Naive thymus-derived CD4-positive, alpha-beta T cell (primary cell): Measurements from ENCODE around the gene SIK3. TPM values are rescaled to one million over a fixed set of nuclear protein-coding genes. Genes with fewer than 3 reads are reported as not detected.
A peak's percentile ranks its signal among the peaks of the same experiment; 100 is the strongest.

Experiments
- ATAC-seq: fragments of 150-1000 bp; cut with Tn5 transposase; 2 replicates; pipeline ENCODE4 v1.10.0; 2021; ENCODE audit warnings: mild to moderate bottlenecking, moderate library complexity
- CTCF ChIA-PET: fragments of 350-600 bp; sonication (Branson Sonifier 250); formaldehyde crosslinking; loops from one replicate; lab custom pipeline; 2021; ENCODE audit warnings: antibody characterized with exemption; lab: Charles Lee
- POLR2A ChIA-PET: fragments of 350-600 bp; sonication (Branson Sonifier 250); formaldehyde crosslinking; loops from one replicate; lab custom pipeline; 2021; ENCODE audit warnings: antibody characterized with exemption, inconsistent platforms; lab: Charles Lee
- DNase-seq, 9 donors: peaks; one replicate each; pipeline versions ENCODE4 v3.0.0 to v3.0.0-alpha.2; 2020 to 2022; ENCODE audit warnings: mixed read lengths in 1 of 9
- H3K27ac ChIP-seq: one replicate; pipeline ENCODE4 v1.7.0; 2013; ENCODE audit warnings: mild to moderate bottlenecking, low read depth, low read length, moderate library complexity
- H3K27me3 ChIP-seq, 2 donors: one replicate each; pipeline ENCODE4 v1.7.0; 2013; ENCODE audit warnings: low read length in 2 of 2, mild to moderate bottlenecking in 2 of 2, moderate library complexity in 2 of 2; ENCODE audit not compliant: control insufficient read depth in 2 of 2, insufficient read depth in 2 of 2
- H3K36me3 ChIP-seq, 3 experiments: 1 replicate in 2 of 3; 2 replicates in 1 of 3; pipeline ENCODE4 v1.7.0; 2013; ENCODE audit warnings: low read length in 3 of 3, mild to moderate bottlenecking in 3 of 3, moderate library complexity in 1 of 3; ENCODE audit not compliant: insufficient read depth in 3 of 3, control insufficient read depth in 2 of 3
- H3K4me1 ChIP-seq, 2 donors: one replicate each; pipeline ENCODE4 v1.7.0; 2013; ENCODE audit warnings: low read length in 2 of 2, mild to moderate bottlenecking in 2 of 2, moderate library complexity in 1 of 2; ENCODE audit not compliant: control insufficient read depth in 2 of 2, insufficient read depth in 2 of 2
- H3K4me3 ChIP-seq: 2 replicates; pipeline ENCODE4 v1.7.0; 2013; ENCODE audit warnings: mild to moderate bottlenecking, low read length
- H3K9me3 ChIP-seq, 3 experiments: 1 replicate in 2 of 3; 2 replicates in 1 of 3; pipeline ENCODE4 v1.7.0; 2013; ENCODE audit warnings: low read length in 3 of 3; ENCODE audit not compliant: control insufficient read depth in 2 of 3
- H3K27ac Mint-ChIP-seq, 9 donors: one replicate each; pipeline ENCODE4 v1.8.0; 2020 to 2022; ENCODE audit warnings: mixed read lengths in 9 of 9, mild to moderate bottlenecking in 8 of 9, moderate library complexity in 5 of 9, inconsistent platforms in 2 of 9
- H3K27me3 Mint-ChIP-seq, 5 donors: one replicate each; pipeline ENCODE4 v1.8.0; 2021 to 2022; ENCODE audit warnings: mixed read lengths in 5 of 5, mild to moderate bottlenecking in 1 of 5
- H3K36me3 Mint-ChIP-seq, 5 donors: one replicate each; pipeline ENCODE4 v1.8.0; 2020 to 2022; ENCODE audit warnings: mixed read lengths in 5 of 5, mild to moderate bottlenecking in 3 of 5, inconsistent platforms in 1 of 5
- H3K4me1 Mint-ChIP-seq, 7 donors: one replicate each; pipeline ENCODE4 v1.8.0; 2020 to 2022; ENCODE audit warnings: mixed read lengths in 7 of 7, mild to moderate bottlenecking in 3 of 7, inconsistent platforms in 1 of 7
- H3K4me3 Mint-ChIP-seq, 10 donors: one replicate each; pipeline ENCODE4 v1.8.0; 2020 to 2022; ENCODE audit warnings: mild to moderate bottlenecking in 10 of 10, mixed read lengths in 10 of 10, moderate library complexity in 6 of 10, inconsistent platforms in 2 of 10
- H3K9me3 Mint-ChIP-seq, 11 donors: one replicate each; pipeline ENCODE4 v1.8.0; 2020 to 2022; ENCODE audit warnings: mixed read lengths in 11 of 11, mild to moderate bottlenecking in 4 of 11, inconsistent platforms in 1 of 11, moderate library complexity in 1 of 11
- intact Hi-C, 2 donors: fragments of 100-400 bp; cut with micrococcal nuclease; formaldehyde crosslinking; loops; one replicate each; pipeline ENCODE4 v1.15.1; 2023
- polyA plus RNA-seq, 2 donors: library from polyadenylated mRNA; unstranded; fragments of 300-500 nt; fragmentation: Illumina TruSeq; gene quantifications; one replicate each; pipeline ENCODE4 v1.2.3, GENCODE V29; 2021
- total RNA-seq, 6 experiments: library from RNA in 5 of 6; stranded (reverse) in 5 of 6; gene quantifications; 1 replicate in 5 of 6; 2 replicates in 1 of 6; pipeline ENCODE4 v1.2.3 and lab custom pipeline; 2021 to 2026

The SIK3 gene
- total and polyA plus RNA-seq, 7 experiments from 2014 or later, result 13.3 to 85.2 (median 64.4) TPM

- intact Hi-C loops, result loop anchor here in 1 of 2 donors (2.0 kb wide), 1 partner anchor 14 kb away; no protein-coding TSS in a partner anchor
- Histone ChIP-seq H3K9me3 (no peaks in the 10 kb centered on the region), H3K4me1 (peaks cover 0 to 9% of the 10 kb centered on the region in 2 donors), H3K36me3 (peaks cover 0 to 19% (median 0%) of the 10 kb centered on the region in 3 experiments), H3K27ac (no peak overlapping the region), H3K4me3 (no peak overlapping the region), H3K27me3 (no peaks in the 10 kb centered on the region)
- POLR2A ChIA-PET, result interaction anchor here (0.8 to 1.8 kb wide), 2 partner anchors 10 to 127 kb away, joined by 3 to 7 read pairs; no protein-coding TSS in a partner anchor
- peak in 1 of 9 donors; percentile 35 for DNase-seq
- H3K4me1 Mint-ChIP-seq, result peaks cover 9 to 24% (median 16%) of the 10 kb centered on the region in 7 donors
- H3K36me3 Mint-ChIP-seq, result peaks cover 4 to 48% (median 35%) of the 10 kb centered on the region in 5 donors
- H3K4me3 Mint-ChIP-seq, result no peak overlapping the region
- ATAC-seq, result peak; percentile 55
- no peaks in the 10 kb centered on the region for H3K27me3 Mint-ChIP-seq
- H3K27ac Mint-ChIP-seq, result peak overlapping the region in 1 of 9 donors; percentile 54
- H3K9me3 Mint-ChIP-seq, result no peaks in the 10 kb centered on the region
- CTCF ChIA-PET, result interaction anchor here (1.0 kb wide), 1 partner anchor 156 kb away, joined by 3 read pairs; no protein-coding TSS in a partner anchor
Observed at GRCh38 chr11:116948391-116948790, 149.8 kb downstream of the SIK3 start.

GRCh38 chr11:116946414-116946813 lies 151.8 kb downstream of the SIK3 start:
- Histone ChIP-seq H3K9me3 (no peaks in the 10 kb centered on the region), H3K36me3 (peaks cover 0 to 18% (median 0%) of the 10 kb centered on the region in 3 experiments), H3K27ac (no peak overlapping the region), H3K4me3 (no peak overlapping the region), H3K27me3 (no peaks in the 10 kb centered on the region), H3K4me1 (no peaks in the 10 kb centered on the region)
- CTCF ChIA-PET, result no interaction called here
- Mint-ChIP-seq H3K4me3 (peak overlapping the region in 1 of 10 donors; percentile 12), H3K4me1 (peaks cover 9 to 28% (median 16%) of the 10 kb centered on the region in 7 donors), H3K27ac (peak overlapping the region in 4 of 9 donors; percentile 3 to 72 (median 30)), H3K27me3 (no peaks in the 10 kb centered on the region), H3K9me3 (no peaks in the 10 kb centered on the region), H3K36me3 (peaks cover 4 to 59% (median 39%) of the 10 kb centered on the region in 5 donors)
- no peak for DNase-seq
- intact Hi-C loops, result no loop called here
- POLR2A ChIA-PET, result interaction anchor here (1.1 kb wide), 1 partner anchor 20 kb away, joined by 3 read pairs; no protein-coding TSS in a partner anchor
- ATAC-seq, result no peak

- H3K27me3 Mint-ChIP-seq, result no peaks in the 10 kb centered on the region
- peak overlapping the region in 4 of 9 donors; percentile 2 to 59 (median 20) for H3K27ac Mint-ChIP-seq
- no peak for DNase-seq
- intact Hi-C loops, result loop anchor here in 1 of 2 donors (10.0 kb wide), 1 partner anchor 55 kb away; no protein-coding TSS in a partner anchor
- no peak overlapping the region for H3K4me3 Mint-ChIP-seq
- no peaks in the 10 kb centered on the region for H3K9me3 ChIP-seq
- H3K4me1 Mint-ChIP-seq, result peaks cover 0 to 16% (median 7%) of the 10 kb centered on the region in 7 donors
- no peak overlapping the region for H3K4me3 ChIP-seq
- no peak overlapping the region for H3K27ac ChIP-seq
- H3K36me3 Mint-ChIP-seq, result peaks cover 6 to 35% (median 19%) of the 10 kb centered on the region in 5 donors
- POLR2A ChIA-PET, result interaction anchor here (0.8 to 1.2 kb wide), 2 partner anchors 18 to 81 kb away, joined by 3 read pairs; no protein-coding TSS in a partner anchor
- H3K27me3 ChIP-seq, result no peaks in the 10 kb centered on the region
- H3K36me3 ChIP-seq, result peaks cover 0 to 5% (median 0%) of the 10 kb centered on the region in 3 experiments
- no peaks in the 10 kb centered on the region for H3K4me1 ChIP-seq
- peaks cover 0 to 3% (median 0%) of the 10 kb centered on the region in 11 donors for H3K9me3 Mint-ChIP-seq
- CTCF ChIA-PET, result no interaction called here
- no peak for ATAC-seq
Observed at GRCh38 chr11:116939499-116939898, 158.7 kb downstream of the SIK3 start.

- peaks cover 0 to 9% (median 0%) of the 10 kb centered on the region in 11 donors for H3K9me3 Mint-ChIP-seq
- no peak overlapping the region for H3K4me3 ChIP-seq
- CTCF ChIA-PET, result no interaction called here
- ATAC-seq, result no peak
- peaks cover 2 to 25% (median 17%) of the 10 kb centered on the region in 7 donors for H3K4me1 Mint-ChIP-seq
- intact Hi-C loops, result loop anchor here in 1 of 2 donors (10.0 kb wide), 1 partner anchor 54 kb away; no protein-coding TSS in a partner anchor
- no peak for DNase-seq
- H3K36me3 ChIP-seq, result no peaks in the 10 kb centered on the region
- H3K27me3 Mint-ChIP-seq, result no peaks in the 10 kb centered on the region
- POLR2A ChIA-PET, result interaction anchor here (1.2 kb wide), 1 partner anchor 19 kb away, joined by 3 read pairs; no protein-coding TSS in a partner anchor
- H3K27ac Mint-ChIP-seq, result peak overlapping the region in 1 of 9 donors; percentile 25
- peaks cover 0 to 1% of the 10 kb centered on the region in 2 donors for H3K4me1 ChIP-seq
- H3K27ac ChIP-seq, result no peak overlapping the region
- no peaks in the 10 kb centered on the region for H3K9me3 ChIP-seq
- no peak overlapping the region for H3K4me3 Mint-ChIP-seq
- no peaks in the 10 kb centered on the region for H3K27me3 ChIP-seq
- H3K36me3 Mint-ChIP-seq, result peaks cover 13 to 34% (median 22%) of the 10 kb centered on the region in 5 donors
Observed at GRCh38 chr11:116938471-116939070, 159.7 kb downstream of the SIK3 start.

- Mint-ChIP-seq H3K36me3 (peaks cover 12 to 24% (median 21%) of the 10 kb centered on the region in 5 donors), H3K4me1 (peaks cover 11 to 38% (median 28%) of the 10 kb centered on the region in 7 donors), H3K4me3 (no peak overlapping the region), H3K27me3 (no peaks in the 10 kb centered on the region), H3K27ac (peak overlapping the region in 6 of 9 donors; percentile 3 to 72 (median 42)), H3K9me3 (peaks cover 0 to 10% (median 0%) of the 10 kb centered on the region in 11 donors)
- POLR2A ChIA-PET, result interaction anchor here (0.9 kb wide), 1 partner anchor 14 kb away, joined by 3 read pairs; no protein-coding TSS in a partner anchor
- Histone ChIP-seq H3K4me1 (peaks cover 8 to 15% of the 10 kb centered on the region in 2 donors), H3K4me3 (no peak overlapping the region), H3K36me3 (no peaks in the 10 kb centered on the region), H3K27me3 (no peaks in the 10 kb centered on the region), H3K9me3 (no peaks in the 10 kb centered on the region), H3K27ac (no peak overlapping the region)
- DNase-seq (no peak), ATAC-seq (no peak)
- intact Hi-C loops, result loop anchor here in 1 of 2 donors (10.0 kb wide), 1 partner anchor 52 kb away; no protein-coding TSS in a partner anchor
- CTCF ChIA-PET, result interaction anchor here (0.5 to 0.9 kb wide), 2 partner anchors 10 to 80 kb away, joined by 3 to 4 read pairs; no protein-coding TSS in a partner anchor
Observed at GRCh38 chr11:116936754-116937446, 161.3 kb downstream of the SIK3 start.

DNA sequence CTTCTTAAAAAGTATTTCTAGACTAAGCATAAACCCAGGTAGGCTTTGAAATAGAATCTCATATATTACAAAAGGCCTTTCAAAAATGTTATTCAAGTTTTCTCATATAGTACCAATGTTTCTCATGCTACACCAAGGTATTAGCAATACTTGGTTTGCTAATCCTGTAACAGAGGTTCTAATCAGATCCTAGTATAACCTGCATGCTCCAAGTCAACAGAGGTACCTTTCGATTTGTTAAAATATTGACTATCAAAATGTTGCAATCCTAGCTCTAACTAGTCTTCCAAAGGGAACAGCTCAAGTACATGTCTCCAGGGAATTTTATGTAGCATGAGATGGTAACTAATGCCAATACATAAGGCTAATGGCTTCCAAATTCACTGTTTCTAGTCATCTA lies 162.7 kb downstream of the SIK3 start:
- Mint-ChIP-seq H3K27me3 (no peaks in the 10 kb centered on the region), H3K4me1 (peaks cover 25 to 52% (median 42%) of the 10 kb centered on the region in 7 donors), H3K4me3 (no peak overlapping the region), H3K36me3 (peaks cover 12 to 23% (median 21%) of the 10 kb centered on the region in 5 donors), H3K27ac (peak overlapping the region in 2 of 9 donors; percentile 34 to 52), H3K9me3 (peaks cover 0 to 10% (median 0%) of the 10 kb centered on the region in 11 donors)
- ChIA-PET CTCF (interaction anchor here (1.0 to 1.1 kb wide), 2 partner anchors 9 to 10 kb away, joined by 3 to 4 read pairs; no protein-coding TSS in a partner anchor), POLR2A (interaction anchor here (0.6 kb wide), 2 partner anchors 10 to 61 kb away, joined by 3 read pairs; no protein-coding TSS in a partner anchor)
- intact Hi-C loops, result loop anchor here (2.0 to 10.0 kb wide), 2 partner anchors 13 to 51 kb away; no protein-coding TSS in a partner anchor
- H3K27ac ChIP-seq, result no peak overlapping the region
- ATAC-seq (no peak), DNase-seq (no peak)
- H3K4me3 ChIP-seq, result no peak overlapping the region
- no peaks in the 10 kb centered on the region for H3K36me3 ChIP-seq
- H3K27me3 ChIP-seq, result no peaks in the 10 kb centered on the region
- no peaks in the 10 kb centered on the region for H3K9me3 ChIP-seq
- peaks cover 21 to 29% of the 10 kb centered on the region in 2 donors for H3K4me1 ChIP-seq
